GM10266 (cell line): ENCODE results near the gene PGM5.

Experiments
- DNase-seq: peaks from one replicate; pipeline ENCODE4 v3.0.0; 2012; ENCODE audit errors: extremely low spot score
- TF ChIP-seq, protein P1 (sequence below): IDR thresholded peaks from 2 replicates; pipeline ENCODE4 v1.5.1; 2012; ENCODE audit warnings: mild to moderate bottlenecking, low read depth; ENCODE audit not compliant: control insufficient read depth, insufficient read depth; ENCODE audit errors: missing control alignments

Gene PGM5

GRCh38 chr9:68545033-68545705, 188.8 kb downstream of the PGM5 start:
- peak; percentile 22 for DNase-seq
- TF ChIP-seq, protein P1, sequence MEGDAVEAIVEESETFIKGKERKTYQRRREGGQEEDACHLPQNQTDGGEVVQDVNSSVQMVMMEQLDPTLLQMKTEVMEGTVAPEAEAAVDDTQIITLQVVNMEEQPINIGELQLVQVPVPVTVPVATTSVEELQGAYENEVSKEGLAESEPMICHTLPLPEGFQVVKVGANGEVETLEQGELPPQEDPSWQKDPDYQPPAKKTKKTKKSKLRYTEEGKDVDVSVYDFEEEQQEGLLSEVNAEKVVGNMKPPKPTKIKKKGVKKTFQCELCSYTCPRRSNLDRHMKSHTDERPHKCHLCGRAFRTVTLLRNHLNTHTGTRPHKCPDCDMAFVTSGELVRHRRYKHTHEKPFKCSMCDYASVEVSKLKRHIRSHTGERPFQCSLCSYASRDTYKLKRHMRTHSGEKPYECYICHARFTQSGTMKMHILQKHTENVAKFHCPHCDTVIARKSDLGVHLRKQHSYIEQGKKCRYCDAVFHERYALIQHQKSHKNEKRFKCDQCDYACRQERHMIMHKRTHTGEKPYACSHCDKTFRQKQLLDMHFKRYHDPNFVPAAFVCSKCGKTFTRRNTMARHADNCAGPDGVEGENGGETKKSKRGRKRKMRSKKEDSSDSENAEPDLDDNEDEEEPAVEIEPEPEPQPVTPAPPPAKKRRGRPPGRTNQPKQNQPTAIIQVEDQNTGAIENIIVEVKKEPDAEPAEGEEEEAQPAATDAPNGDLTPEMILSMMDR, result no peak

GRCh38 chr9:68546596-68547390, 190.4 kb downstream of the PGM5 start:
- TF ChIP-seq, protein P1, result no peak
- peak; percentile 49 for DNase-seq

- DNase-seq, result no peak
- TF ChIP-seq, protein P1, result no peak
These were observed 191.0 kb downstream of the PGM5 start for GRCh38 chr9:68547417-68547816.

- no peak for DNase-seq
- TF ChIP-seq, protein P1, result no peak
These were observed 191.8 kb downstream of the PGM5 start for GRCh38 chr9:68548241-68548640.

DNA sequence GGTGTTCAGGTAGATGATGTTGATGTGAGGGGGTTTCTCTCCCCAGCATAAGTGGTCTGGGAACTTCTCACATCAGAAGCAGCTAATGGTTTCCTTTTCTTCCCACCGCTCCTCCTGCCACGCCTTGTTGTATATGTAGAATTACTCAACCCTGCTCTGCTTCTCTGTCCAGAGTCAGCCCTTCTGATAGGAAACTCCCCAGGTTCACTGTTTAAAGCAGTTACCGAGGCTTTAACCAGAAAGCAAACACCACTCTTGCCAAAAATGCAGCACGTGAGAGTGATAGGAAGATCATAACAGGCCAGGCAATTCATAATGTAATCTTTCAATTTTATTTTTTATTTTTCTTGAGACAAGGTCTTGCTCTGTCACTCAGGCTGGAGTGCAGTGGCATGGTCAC, 194.8 kb downstream of the PGM5 start:
- DNase-seq, result peak; percentile 19
- TF ChIP-seq, protein P1, result no peak

DNA sequence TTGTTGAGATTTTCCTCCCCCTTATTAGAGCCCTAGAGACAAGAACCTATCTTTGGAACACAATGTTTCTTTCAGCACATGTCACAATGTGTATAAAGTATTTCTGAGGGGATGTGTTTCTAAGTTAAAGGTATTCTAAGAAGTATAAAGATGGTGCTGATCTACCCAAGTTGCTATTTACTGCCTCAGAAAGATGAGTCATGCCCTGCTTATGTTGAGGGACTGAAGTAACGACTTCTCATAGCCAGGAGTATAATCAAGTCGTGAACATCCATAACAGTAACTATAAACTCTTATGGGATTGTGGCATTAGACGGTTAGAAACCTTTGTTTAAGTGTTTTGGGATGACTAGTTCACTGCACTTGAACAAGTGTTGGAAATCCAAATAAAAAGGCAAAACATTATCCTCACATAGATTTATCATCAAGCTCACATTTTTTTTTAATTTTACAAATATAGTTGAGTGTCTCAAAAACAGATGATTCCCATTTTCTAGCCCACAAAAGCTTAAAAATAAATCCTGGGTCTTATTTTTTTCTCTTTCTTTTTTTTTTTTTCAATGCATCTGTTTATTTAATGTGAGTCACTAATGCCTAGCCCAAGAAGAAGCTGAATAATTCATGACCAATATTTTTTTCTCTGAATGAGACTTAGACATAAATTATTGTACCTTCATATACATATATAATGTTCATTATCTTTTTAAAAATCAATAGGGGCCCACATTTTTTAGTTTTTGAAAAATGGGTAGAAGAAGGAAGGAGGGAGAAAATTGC, 196.5 kb downstream of the PGM5 start:
- no peak for DNase-seq
- TF ChIP-seq, protein P1, result no peak
